HuH-7 (cell line): ENCODE measurements around the gene TPGS1.

Experiments used
- DNase-seq: peaks from one replicate; pipeline ENCODE4 v3.0.0; 2011; ENCODE audit warnings: low spot score

TPGS1 gene

DNA sequence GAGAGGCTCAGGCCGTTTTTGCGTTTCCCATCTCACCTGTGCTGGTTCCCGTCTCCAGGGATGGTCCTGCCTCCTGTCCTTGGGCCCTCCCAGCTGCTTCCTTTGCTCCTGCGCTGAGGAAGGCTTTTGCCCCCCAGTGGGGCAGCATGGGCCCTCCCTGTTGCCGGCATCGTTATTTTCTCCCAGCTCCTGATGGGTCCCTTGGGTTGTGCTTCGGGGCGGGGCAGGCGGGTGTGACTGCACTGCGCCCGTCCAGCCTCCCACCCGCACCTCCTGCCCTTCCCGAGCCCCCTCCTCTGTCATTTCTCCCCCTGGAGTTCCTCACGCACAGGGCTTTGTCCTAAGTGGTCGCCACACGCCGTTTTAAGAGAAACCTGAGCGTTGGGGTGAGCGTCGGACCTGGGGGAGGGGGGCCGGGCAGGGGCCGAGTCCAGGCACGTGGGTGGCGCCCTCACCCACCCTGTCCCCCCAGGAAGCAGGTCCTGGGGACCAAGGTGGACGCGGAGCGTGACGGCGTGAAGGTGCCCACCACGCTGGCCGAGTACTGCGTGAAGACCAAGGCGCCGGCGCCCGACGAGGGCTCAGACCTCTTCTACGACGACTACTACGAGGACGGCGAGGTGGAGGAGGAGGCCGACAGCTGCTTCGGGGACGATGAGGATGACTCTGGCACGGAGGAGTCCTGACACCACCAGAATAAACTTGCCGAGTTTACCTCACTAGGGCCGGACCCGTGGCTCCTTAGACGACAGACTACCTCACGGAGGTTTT, 33.8 kb downstream of the TPGS1 start:
- no peak for DNase-seq

DNA sequence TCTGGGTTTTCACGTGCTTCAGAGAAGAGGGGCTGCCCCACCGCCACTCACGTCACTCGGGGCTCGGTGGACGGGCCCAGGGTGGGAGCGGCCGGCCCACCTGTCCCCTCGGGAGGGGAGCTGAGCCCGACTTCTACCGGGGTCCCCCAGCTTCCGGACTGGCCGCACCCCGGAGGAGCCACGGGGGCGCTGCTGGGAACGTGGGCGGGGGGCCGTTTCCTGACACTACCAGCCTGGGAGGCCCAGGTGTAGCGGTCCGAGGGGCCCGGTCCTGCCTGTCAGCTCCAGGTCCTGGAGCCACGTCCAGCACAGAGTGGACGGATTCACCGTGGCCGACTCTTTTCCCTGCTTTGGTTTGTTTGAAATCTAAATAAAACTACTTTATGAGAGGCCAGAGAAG, 34.4 kb downstream of the TPGS1 start:
- no peak for DNase-seq

DNA sequence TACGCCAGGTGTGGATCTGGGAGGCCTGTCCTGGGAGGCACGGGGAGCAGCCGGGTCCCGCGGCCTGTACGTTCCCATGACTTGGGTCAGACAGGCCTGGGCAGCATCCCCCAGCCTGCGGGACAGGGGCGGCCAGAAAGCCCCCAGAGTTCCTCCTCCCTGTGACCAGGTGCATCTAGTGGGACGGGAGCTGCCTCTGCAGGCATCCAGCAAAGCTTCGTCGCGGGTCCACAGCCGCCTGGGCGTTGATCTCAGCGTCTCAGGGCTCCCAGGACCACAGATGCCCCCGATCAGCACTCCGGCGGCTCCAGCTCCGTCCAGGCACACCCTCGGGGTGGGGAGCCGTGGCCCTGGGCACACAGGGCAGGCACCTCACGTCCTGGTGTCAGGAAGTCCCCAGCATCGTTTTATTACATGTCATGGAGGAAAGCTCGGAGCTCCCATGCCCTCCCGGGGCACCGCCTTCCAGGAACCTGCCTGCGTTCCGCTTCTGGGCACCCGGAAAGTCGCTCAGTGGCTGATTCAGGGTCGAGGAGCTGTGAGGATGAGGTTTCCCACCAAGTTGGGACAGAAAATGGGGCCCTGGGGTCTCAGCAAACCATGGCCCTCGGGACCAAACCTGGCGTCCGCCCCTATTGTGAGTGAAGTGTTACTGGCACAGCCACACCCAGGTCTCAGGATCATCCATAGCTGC, 35.0 kb downstream of the TPGS1 start:
- DNase-seq = no peak

DNA sequence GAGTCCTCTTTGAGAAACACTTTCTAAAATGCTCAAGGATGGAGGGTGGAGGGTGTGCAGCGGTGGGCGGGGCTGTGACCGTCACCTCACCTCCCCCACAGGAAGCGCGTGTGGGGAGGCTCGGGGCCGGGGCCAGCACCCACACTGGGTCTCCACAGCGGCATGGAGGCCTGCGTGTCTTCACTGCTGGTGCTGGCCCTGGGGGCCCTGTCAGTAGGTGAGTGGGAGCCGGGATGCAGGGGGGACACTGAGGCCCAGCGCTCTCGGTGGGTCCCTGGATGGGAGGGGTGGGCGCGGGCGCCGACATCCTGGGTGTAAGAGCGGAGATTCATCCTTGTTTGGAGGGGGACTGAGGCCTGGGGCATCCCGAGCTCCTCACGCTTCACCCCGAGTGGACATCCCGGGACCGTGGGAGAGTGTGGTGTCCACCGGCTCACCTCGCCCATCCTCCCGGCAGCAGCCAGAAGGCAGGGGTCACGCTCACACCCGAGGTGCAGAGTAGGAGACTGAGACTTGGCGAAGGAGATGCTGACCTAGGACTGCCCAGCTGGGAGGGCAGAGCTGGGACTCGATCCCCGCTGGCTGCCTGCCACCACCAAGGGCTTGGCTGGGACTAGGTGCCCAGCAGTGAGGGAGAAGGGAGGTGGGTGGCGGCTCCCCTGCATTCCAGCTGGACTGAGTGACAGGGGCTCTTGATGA, 36.8 kb downstream of the TPGS1 start, which contains the start of gene GZMM:
TSS of gene GZMM (plus strand) at position 144 of the 699 bp plus-strand sequence. CDS start at position 163, 19 bp downstream.
- no peak for DNase-seq

DNA sequence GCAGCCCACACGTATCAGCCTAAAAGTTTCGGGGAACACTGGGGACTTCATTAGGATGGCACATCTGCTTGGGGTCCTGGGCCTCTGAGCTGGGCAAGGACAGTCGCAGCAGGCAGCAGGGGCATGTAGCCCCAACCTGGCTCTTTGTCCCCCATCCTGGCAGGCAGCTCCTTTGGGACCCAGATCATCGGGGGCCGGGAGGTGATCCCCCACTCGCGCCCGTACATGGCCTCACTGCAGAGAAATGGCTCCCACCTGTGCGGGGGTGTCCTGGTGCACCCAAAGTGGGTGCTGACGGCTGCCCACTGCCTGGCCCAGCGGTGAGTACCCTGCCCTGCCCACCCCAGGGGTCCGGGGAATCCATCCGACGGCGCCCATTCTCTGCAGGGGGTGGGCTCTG, 39.8 kb downstream of the TPGS1 start:
- no peak for DNase-seq

DNA sequence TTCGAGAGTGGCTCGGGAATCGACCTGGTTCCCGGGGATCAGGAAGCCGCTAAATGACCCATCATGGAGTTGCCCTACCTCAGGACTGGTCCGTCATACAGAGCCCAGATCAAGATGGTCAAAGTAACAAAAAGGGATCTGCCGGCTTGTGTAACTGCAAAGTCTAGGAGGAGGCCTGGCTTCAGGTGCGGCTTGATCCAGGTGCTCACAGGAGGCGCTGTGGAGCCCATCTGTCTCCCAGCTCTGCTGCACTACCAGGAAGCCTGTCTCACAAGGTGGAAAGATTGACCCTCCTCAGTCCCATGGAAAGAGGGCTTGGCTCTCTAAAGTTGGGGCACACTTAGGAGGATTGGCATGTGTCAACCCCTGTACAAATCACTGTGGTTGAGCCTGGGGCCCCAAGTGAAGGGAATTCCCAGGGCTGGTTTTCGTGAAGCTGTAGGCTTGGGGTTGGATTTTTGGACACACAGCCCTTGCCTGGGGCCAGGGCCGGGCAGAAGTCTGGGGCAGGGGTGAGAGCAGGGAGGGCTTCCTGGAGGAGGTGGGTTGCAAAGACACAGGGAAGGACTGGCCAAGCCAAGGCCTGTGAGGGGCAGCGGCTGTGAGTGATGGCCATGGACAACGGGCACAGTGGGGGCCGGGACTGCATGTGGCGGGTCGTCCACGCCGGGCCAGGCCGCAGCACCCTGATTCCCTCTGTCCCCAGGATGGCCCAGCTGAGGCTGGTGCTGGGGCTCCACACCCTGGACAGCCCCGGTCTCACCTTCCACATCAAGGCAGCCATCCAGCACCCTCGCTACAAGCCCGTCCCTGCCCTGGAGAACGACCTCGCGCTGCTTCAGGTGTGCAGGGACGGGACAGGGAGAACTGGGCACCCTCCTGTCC, 40.8 kb downstream of the TPGS1 start:
- DNase-seq = no peak

DNA sequence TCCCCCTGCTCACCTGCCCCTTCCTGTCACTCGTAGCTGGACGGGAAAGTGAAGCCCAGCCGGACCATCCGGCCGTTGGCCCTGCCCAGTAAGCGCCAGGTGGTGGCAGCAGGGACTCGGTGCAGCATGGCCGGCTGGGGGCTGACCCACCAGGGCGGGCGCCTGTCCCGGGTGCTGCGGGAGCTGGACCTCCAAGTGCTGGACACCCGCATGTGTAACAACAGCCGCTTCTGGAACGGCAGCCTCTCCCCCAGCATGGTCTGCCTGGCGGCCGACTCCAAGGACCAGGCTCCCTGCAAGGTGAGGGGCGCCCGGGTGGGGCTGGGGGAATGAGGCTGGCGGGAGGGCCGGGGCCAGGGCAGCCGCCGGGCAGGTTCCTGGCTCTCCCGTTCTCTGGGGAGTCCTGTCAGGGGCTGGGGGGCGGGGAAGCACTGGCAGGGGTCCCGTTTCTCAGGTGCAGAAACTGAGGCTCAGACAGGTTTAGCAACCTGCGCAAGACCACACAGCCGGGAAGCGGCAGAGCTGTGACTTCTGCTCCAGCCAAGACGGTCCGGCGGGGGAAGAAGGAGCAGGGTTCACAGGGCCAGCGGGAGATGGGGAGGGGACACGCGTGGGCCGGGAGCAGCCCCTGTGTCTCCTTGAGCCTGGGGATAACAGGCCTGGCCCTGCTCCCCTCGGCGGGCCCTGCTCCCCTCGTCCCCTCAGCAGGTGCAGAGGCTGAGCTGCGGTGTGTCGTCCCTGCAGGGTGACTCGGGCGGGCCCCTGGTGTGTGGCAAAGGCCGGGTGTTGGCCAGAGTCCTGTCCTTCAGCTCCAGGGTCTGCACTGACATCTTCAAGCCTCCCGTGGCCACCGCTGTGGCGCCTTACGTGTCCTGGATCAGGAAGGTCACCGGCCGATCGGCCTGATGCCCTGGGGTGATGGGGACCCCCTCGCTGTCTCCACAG, 41.9 kb downstream of the TPGS1 start:
- DNase-seq = no peak

DNA sequence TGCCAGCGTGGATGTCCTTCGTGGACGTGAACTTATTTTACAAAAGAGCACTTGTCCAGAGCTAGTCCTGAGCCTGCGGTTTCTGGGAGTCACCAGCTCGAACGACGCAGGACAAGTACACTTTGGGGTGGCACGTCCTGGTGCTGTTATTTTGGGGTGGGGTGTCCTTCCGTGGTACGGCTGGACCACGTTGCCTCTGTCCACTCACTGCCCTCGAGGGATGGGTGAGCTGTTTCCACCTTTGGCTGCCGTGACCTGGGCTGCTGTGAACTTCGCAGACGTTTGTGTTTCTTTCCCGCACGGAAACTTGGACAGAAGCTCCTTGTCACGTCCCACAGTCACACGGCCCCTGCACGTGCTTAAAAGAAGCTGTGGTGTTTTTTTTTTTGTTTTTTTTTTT, 47.5 kb downstream of the TPGS1 start:
- no peak for DNase-seq

DNA sequence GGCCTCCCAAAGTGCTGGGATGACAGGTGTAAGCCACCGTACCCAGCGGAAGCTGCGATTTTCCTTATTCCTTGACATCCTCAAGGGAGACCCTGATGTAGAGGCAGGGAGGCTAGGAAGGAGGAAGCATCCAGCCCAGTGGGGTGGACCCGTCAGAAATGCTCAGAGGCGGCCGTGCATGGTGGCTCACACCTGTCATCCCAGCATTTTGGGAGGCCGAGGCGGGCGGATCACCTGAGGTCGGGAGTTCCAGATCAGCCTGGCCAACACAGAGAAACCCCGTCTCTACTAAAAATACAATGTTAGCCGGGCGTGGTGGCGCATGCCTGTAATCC, 48.1 kb downstream of the TPGS1 start:
- no peak for DNase-seq

DNA sequence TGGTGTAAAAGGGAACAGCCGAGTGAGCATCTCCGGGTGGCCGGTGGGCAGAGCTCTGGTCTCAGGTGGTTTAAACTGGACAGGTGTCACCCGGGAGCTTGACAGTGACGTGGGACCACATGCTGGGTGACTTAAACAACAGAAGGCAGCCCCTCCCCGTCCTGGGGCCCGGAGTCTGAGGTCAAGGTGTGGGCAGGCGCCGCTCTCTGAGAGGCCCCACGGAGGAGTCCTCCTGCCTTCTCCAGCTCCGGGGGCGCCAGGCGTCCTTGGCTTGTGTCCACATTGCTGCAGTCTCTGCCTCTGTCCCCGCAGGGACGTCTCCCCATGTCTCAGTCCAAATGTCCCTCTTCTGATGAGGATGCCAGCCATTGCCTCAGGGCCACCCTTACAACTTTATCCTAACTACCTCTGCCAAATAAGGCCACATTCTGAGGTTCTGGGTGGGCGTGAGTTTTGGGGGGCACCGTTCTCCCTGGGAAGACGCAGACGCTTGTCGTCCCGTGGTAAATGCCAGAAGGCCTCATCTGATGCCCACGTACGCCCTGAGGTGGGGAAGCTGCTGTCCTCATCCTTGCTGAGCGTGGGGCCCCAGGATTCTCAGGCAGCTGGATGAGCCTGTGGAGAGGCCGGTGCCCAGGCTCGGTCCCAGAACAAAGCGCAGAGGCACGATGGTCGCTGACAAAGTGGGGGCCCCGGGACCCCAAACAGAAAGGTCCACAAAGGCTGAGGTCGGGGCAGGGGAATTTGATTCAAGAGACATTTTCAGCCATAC, 49.5 kb downstream of the TPGS1 start:
- DNase-seq = no peak

DNA sequence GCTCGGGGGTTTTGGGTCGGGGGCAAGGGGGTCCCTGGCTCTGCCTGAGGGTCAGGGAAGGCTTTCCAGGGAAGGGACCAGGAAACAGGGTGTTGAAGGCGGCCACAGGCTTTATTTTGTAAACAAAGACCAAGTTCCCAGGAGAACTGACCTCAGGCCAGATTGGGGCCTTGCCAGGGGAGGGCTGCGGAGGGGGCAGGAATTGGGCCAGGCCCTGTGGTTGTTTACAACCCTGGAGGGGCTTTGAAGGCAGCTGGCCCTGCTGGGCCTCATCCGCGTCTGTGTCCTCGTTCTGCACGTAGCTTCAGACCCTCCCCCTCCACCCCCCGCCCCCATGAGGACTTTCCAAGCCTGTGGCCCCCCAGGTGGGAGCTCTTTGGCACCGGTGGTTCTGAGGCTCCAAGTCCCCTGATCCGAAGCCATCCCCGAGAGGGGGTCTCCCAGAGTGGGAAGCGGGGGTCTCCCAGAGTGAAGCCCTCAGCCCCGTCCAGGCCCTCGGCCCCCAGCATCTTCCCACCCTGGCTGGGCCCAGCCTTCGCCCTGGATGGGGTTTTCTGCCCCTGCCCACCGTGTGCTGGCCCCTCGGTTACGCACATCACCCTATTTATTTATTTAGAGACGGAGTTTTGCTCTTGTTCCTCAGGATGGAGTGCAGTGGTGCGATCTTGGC, 51.6 kb downstream of the TPGS1 start:
- no peak for DNase-seq

DNA sequence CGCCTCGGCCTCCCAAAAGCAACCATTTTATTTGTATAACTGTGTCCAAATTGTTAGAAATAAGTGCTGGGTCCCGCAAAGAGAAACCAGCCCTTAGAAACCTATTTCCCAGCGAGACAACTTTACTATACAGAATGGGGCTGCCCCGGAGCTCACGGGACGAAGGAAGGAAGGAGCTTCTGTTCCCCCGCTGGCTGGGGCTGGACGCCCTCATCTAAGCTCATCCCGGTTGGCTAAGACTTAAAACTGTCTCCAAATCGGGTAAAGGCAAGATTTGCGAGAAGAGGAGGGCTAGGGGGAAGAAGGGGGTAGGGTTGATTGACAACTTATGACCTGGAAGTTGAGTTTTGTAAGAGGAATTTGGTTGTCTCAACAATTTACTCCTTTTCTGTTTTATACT, 52.8 kb downstream of the TPGS1 start:
- DNase-seq = no peak

DNA sequence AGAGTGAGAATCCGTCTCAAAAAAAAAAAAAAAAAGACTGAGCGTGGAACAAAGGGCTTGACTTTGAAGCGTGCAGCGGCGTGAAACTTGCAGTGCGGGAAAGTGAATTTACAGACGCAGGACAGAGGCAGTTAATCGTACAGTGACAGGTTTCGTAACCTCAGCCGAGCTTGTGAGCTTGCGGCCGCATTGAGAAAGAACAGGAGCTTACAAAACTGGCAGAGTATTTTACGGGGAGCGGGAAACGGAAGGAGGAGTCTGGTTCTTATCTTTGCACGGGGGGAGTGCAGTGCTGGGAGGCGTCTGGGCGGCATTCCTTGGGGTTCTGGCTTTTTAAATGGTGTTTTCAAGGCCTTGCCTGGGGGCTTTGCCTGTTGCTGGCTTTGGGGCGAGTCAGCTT, 59.1 kb downstream of the TPGS1 start:
- DNase-seq = peak; percentile 68

DNA sequence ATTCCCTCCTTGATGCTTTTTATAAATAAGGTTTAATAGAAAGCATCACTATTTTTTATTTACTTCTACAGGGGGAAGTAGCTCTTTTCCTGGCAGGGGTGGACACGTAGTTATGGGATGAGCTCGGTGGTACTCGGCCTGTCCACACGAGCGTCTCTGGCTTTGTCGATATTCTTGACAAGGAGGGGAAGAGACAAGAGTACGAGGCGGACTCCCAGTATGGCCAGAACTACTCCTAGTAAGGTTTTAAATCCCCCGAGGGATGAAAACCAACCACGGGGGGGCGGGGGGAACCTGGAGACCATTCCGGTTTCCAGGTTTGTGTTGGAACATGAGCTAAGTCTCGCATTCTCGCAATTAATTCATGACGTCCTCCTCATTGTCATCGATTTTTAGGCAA, 59.5 kb downstream of the TPGS1 start:
- no peak for DNase-seq

DNA sequence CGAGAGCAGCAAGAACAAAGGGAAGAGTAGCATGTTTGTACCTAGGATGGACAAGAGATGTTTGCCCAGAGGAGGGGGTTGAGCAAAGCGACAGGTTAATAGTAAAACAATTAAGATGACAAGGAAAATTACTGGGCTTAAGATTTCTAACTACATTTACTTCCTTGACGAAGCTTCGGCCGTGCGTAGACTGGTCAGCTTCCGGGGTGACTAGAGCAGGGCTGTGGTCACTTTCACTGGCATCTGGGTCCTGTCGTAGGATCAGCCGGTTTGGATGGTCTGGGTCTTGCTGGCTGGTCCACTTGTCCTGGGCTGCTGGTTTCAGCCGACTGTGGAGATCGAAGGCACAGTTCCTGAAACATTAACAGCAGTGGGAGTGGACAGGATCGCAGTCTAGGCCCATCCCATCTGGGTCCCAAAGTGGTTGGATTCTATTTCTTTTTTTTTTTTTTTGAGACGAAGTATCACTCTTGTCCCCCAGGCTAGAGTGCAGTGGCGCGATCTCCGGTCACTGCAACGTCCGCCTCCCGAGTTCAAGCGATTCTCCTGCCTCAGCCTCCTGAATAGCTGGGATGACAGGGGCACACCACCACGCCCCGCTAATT, 60.1 kb downstream of the TPGS1 start:
- no peak for DNase-seq
